DMS114 treated with DMSO at 0.1 percent for 48 hours (cell line): ENCODE data around the gene ATXN10.
"Not testable (repeated sequence)": the region's sequence is repeated elsewhere in the genome, so short reads cannot be mapped to it uniquely, and the experiment has no call there.

ENCODE experiments used
- DNase-seq: peaks from one replicate; lab custom pipeline; 2025; ENCODE audit not compliant: unreplicated experiment; lab: John Stamatoyannopoulos, UW

Gene ATXN10

DNA sequence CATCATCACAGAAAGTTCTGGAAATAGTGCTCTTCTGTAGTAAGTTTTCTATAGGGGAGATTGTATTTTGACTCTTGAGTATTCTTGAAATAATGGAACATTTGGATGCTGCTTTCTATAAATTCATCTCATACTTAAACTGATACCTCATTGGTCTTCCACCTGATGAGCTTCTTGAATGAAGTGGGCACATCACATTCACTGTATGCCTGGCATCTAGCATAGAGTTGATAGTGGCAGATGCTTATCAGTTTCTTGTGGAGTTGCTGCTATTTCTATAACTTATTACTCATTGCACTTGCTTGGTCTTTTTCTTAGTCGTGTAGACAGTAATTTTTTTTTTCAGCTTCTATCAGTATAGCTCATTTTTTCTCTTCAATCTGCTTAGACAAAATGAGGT, 5.4 kb downstream of the ATXN10 start:
- DNase-seq, result no peak

GRCh38 chr22:45678961-45679912, 7.6 kb downstream of the ATXN10 start:
- DNase-seq, result no peak

DNA sequence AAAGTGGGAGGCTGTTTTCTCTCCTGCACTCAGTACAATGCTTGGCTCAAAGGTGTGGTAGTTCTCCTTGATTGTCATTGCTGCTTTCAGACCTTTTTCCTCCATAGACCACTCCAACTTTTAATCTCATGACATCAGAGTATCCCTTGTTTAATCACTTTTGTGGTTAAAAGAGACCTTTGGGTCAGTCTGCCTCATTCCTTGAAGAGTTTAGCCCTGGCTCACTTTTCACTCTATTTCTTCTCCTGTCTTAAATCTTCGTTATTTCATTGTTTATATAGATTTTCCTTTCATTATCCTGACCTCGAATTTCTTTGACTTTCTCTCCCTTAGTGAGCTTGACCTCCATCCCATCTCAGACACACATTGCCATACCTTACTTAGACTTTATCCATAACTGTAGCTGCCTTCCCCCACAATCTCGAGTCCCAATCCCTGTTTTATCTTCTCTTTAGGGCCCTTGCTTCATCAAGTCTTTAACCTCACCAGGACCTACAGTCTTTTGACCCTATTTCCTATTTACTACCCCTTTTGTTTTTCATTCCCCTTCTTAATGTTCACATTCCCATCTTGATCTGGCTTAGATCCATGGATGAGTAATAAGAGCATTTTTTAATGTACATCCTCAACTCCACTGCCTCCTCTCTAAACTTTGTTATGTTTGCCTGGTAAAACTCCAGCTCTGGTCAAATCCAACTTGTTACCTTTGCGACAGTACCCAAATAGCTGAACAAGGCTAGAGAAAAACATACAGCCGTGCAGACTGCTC, 9.5 kb downstream of the ATXN10 start:
- DNase-seq, result no peak

DNA sequence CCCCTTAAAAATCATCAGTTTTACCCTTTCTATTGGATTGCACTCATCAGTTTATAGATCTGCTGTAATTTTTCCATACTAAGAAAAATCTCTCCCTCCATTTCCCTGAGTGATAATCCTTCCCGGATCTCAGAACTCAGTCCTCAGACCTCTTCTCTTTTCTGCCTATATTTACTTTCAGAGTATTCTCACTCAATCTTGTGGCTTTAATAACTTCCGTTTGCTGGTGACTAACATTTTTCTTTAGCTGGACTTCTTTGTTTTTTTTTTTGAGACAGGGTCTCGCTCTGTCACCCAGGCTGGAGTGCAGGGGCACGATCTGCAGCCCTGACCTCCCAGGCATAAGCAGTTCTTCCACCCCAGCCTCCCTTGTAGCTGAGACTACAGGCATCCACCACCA, 10.4 kb downstream of the ATXN10 start:
- DNase-seq, result no peak

DNA sequence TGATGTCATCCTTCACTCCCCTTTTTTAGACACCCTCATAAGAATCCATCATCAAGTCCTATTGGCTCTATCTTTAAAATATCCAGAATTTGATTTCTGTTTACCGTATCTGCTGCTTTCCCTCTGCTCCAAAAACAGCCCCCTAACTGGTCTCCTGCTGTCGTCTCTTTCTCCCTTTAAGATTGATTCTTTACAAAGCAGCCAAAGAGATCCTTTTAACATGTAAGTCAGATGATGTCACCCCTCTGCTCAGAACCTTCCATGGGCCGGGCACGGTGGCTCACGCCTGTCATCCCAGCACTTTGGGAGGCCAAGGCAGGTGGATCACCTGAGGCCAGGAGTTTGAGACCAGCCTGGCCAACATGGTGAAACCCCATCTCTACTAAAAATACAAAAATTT, 11.1 kb downstream of the ATXN10 start:
- not testable (repeated sequence) for DNase-seq

DNA sequence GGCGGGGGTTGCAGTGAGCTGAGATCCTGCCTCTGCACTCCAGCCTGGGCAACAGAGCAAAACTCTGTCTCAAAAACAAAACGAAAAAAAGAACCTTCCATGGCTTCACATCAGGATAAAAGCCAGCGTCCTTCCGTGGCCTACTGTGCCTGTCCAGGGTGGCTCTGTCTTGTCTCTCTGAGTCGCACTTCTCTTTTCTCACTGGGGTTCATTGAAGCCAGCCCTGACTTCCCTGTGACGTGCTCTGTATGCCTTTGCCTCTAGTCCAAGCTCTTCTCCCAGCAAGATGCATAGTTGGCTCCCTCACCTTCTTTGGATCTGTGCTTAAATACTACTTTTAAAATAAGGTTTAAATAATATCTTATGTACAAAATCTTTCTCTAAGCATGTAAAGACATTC, 11.6 kb downstream of the ATXN10 start:
- DNase-seq, result no peak

- no peak for DNase-seq
Observed at GRCh38 chr22:45683680-45684079, 12.0 kb downstream of the ATXN10 start.

DNA sequence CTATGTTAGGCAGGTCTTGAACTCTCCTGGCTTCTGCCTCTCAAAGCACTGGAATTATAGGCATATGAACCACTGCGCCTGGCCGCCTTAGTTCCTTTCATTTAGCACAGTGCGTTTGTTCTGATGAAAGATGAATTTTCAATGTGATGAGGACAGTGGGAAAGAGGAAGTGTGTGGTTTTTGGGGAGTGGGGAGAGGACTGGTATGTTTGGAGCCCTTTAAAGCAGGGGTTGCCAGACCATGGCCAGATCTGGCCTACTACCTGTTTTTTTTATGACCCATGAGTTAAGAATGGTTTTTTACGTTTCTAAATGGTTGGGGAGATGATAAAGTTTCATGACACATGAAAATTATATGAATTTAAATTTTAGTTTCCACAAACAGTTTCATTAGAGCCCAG, 12.5 kb downstream of the ATXN10 start:
- no peak for DNase-seq

DNA sequence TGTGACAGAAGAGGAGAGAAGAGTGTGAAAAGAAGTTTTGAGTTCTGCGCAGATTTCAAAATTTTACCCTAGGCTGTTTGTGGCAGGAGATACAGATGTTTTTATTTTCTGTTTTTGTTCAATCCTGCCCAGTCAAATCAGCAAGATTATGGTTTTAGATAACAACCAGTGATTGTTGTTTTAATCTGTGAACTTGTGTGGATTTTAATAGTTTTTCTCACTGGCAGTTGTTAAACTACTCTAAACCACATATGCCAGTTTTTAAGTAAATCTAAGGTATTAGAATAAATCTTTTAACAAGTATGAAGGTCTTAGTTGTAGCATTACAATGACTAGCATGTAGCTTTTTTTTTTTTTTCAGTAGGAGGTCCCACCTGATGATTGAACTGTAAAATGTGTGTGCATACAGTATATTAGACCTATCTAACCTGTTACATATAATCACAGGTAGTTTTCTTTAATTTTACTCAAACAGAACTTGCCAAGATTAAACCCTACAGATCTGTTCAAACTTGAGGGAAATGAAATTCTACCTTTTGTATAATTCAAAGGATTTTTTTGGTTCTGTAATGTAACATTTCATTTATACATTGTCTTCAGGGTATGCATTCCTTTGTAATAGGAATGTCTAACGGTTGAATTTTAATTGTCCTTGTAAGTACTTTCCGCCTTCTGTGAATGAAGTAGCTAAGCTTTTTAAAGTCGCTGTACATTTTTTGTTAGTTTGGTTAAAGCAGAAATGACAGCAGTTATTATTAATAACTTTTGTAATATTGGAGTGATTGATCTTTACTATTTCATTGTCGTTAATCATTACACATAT, 13.3 kb downstream of the ATXN10 start:
- DNase-seq, result no peak

DNA sequence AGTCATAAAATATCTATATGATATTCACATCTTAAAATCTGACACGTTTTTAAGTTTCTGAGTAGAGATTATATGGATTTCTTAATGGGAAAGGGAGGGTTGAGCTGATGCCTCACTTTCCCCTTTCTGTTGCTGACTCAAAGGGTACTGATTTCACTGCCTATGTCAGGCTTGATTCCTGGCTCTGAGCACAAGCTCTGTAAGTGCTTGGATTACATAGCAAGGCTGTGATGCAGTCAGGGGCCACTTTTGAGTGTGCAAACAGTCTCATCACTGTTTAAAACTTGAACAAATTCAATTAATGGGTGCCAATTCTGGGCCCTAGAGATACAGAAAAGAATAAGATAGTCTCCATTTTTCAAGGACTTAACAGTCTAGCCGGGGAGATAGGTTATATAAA, 14.4 kb downstream of the ATXN10 start:
- DNase-seq, result no peak

DNA sequence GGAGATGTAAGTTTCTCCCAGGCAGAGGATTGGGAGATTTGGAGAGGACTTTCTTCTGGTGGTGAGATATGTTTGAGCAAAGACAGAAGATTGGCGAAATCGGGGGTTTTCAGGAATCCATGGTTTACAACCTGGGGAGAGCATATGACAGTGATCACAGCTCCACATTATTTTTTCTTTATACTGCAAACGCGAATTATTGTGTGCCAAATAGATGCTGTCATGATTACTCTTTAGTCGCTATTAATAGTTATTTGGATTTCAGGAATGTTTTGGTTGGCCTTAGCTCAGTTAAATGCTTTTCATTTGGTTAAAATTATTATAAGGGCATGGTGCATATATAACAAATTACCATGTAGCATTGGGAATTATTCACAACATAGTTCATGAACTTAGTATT, 15.2 kb downstream of the ATXN10 start:
- DNase-seq, result no peak

DNA sequence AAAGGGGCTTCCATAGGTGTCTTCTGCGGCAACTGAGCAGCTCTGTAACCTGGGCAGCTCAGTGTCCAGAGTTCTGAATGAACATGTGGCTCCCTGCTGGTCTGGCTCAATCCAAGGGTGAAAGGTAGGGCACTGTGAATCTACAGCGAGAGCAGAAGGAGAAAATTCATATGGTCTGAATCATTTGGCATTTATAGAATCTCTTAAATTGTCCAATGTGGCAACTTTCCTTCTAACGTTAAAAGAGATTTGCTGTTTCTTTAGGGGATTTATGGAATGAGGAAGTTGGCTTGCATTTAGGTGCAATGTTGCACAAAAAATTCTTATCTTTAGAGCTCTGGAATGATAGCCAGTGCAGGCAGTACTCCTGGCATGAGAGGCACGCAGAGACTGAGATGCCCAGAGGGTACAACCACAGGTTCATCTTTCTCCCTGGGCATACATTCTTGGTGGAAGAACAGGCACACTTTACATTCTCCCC, 17.0 kb downstream of the ATXN10 start:
- DNase-seq, result no peak

- no peak for DNase-seq
Observed at GRCh38 chr22:45689211-45689610, 17.6 kb downstream of the ATXN10 start.

GRCh38 chr22:45690008-45690407, 18.4 kb downstream of the ATXN10 start:
- no peak for DNase-seq

DNA sequence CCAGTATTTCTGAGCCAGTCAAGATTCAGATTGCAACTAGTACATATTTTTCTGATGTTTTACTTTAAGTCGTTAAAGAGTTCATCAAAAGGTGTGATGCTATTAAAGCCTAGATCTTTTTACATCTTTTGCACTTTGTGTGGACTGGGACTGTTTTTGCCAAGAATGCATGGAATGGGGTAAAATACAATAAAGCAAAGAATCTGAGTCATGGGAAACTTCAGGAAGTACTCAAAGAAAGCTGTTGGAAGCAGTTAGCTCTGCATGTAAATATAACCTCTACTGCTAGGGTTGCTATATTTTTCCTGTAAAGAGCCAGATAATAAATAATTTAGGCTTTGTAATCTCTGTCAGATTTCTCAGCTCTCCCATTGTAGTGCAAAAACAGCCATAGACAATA, 20.9 kb downstream of the ATXN10 start:
- no peak for DNase-seq

DNA sequence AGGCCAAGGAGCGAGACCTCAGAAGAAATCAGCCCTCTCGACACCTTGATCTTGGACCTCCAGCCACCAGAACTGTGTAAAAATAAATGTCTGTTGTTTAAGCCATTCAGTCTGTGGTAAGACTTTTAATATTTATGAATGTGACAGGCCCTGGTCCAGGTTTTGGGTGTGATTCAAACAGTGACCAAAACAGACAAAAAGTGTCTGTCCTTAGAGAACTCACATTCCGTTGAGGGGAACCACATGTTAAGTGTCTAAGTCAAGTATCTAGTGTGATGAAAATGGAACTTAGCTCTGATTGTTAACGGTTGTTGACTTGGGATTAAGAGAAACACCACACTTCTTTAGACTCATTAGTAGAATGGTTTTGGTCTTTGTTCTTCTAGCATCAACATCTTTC, 22.2 kb downstream of the ATXN10 start:
- DNase-seq, result no peak

DNA sequence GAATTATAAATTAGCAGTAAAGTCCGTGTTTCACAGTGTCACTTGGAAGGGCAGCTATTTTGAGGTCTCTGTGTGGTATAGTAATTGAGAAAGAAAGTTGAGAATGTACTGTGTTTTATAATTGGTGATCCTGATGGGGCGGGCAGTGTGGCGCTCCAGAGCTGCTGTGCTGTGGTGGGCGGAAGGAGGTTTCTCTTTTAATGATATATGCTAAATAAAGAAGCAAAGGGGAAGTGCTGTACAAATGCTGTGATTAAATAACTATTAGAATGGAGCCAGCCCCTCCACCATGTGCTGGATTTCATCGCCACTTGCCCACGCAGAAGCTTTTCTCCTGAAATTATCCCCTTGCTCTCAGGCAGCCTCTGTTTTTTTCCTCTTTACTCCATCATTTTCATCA, 24.6 kb downstream of the ATXN10 start:
- no peak for DNase-seq

GRCh38 chr22:45698094-45698493, 26.5 kb downstream of the ATXN10 start:
- no peak for DNase-seq

DNA sequence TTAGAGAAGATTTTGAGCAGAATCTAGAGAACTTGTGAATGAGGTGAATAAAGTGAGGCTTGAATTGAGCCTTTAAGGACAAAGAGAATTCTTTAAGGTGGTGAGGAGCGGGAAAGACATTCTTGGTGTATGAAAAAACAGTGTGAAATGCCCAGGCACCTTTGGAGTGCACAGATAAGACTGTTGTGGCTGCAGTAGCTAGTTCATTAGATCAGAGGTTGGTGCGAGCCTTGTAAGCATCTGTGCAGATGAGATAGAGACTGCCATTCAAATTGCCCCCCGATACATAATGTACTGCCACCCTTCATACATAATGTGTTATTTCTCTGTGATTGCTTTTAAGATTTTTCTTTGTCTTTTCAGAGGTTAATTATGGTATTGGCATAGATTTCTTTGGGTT, 31.3 kb downstream of the ATXN10 start:
- no peak for DNase-seq

DNA sequence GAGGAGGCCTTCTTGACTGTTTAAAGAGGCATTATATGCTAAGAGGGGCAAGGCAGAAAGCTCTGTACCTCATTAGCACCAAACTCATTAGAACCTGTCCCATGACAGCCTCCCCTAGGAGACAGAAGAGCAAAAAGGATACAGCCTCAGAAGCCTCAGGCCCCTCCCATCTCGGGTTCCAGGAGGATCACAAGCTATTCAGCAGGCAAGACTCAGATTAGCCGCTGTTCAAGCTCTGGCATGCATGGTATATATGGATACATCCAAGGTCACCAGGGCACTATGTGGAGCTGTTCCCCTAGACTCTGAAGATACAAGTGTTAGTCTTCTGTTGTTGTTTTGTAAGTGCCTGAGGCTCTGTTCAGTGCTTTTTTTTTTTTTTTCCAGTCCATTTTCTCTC, 32.1 kb downstream of the ATXN10 start:
- DNase-seq, result no peak

- DNase-seq, result no peak
Observed at GRCh38 chr22:45704648-45705047, 33.0 kb downstream of the ATXN10 start.
